B cell (primary cell): ENCODE data around the gene RAP1A.

Experiments used
- CTCF ChIP-seq: fragments of 200-600 bp; IDR thresholded peaks from one replicate; pipeline ENCODE4 v1.8.0; 2022; ENCODE audit warnings: antibody characterized with exemption, mild to moderate bottlenecking
- EZH2 ChIP-seq: IDR thresholded peaks from 2 replicates; pipeline ENCODE4 v1.6.1; 2012; ENCODE audit warnings: borderline replicate concordance, low read depth, mild to moderate bottlenecking, moderate library complexity, low read length; ENCODE audit not compliant: insufficient read depth, poor library complexity, severe bottlenecking

DNA sequence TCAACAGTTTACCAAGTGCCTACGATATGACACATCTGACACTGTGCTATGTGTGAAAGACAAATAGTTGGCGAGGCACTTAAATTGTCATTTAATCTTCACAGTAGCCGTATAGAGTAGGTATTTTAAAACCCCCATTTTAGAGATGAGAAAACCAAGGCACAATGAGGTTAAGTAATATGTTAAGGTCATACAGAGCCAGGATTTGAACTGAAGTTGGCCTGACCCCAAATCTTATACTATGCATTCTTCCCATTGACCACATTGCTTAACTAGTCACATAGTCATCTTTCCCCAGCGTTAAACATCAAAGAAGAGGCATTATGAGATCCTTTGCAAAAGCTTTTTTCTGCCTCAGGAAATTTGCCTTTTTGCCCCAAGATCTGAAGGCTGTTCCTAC lies 115.7 kb downstream of the RAP1A start:
- TF ChIP-seq CTCF (no peak), EZH2 (no peak)
